A549 (cell line): ENCODE measurements around the gene KDR.

ENCODE experiments used
- CEBPB ChIP-seq, 2 experiments: fragments of >200 bp in 1 of 2; sonication (Bioruptor Twin) in 1 of 2; formaldehyde crosslinking in 1 of 2; IDR thresholded peaks; 2 replicates each; pipeline ENCODE4 v1.6.1; 2012 to 2016
- CHD2 ChIP-seq: fragments of 150-350 bp; IDR thresholded peaks from 2 replicates; pipeline ENCODE4 v1.6.1; 2014; ENCODE audit warnings: low read length; ENCODE audit not compliant: partially characterized antibody
- CTCF ChIP-seq: fragments of >200 bp; sonication (Bioruptor Twin); formaldehyde crosslinking; IDR thresholded peaks from 3 replicates; pipeline ENCODE4 v1.5.1; 2016
- HDAC2 ChIP-seq: fragments of 200-600 bp; sonication (generic); IDR thresholded peaks from 2 replicates; pipeline ENCODE4 v1.6.1; 2016
- JUN ChIP-seq, 2 experiments: fragments of >200 bp; sonication (Bioruptor Twin); formaldehyde crosslinking; IDR thresholded peaks; 2 replicates in 1 of 2; 3 replicates in 1 of 2; pipeline ENCODE4 v1.6.1; 2016 to 2017
- JUNB ChIP-seq: fragments of >200 bp; sonication (Bioruptor Twin); formaldehyde crosslinking; IDR thresholded peaks from 2 replicates; pipeline ENCODE4 v1.6.1; 2016
- MAFK ChIP-seq: fragments of 450-650 bp; IDR thresholded peaks from 2 replicates; pipeline ENCODE4 v1.6.1; 2014; ENCODE audit not compliant: partially characterized antibody
- MAZ ChIP-seq: fragments of 150-350 bp; IDR thresholded peaks from 2 replicates; pipeline ENCODE4 v1.6.1; 2014; ENCODE audit warnings: antibody characterized with exemption, low read depth, low read length, borderline replicate concordance
- MYC ChIP-seq: IDR thresholded peaks from 2 replicates; pipeline ENCODE4 v1.6.1; 2012; ENCODE audit warnings: mild to moderate bottlenecking, inconsistent platforms, low read length, improper control_type of control experiment, borderline replicate concordance
- POLR2A ChIP-seq: IDR thresholded peaks from 2 replicates; pipeline ENCODE4 v1.6.1; 2012; ENCODE audit warnings: mild to moderate bottlenecking, low read length
- POLR2AphosphoS2 ChIP-seq: conservative IDR thresholded peaks from 2 replicates; pipeline ENCODE4 v1.6.1; 2012; ENCODE audit warnings: low read length, improper control_type of control experiment, inconsistent platforms

GRCh38 chr4:55116450-55116849 lies 8.9 kb downstream of the KDR start:
- no peak for TF ChIP-seq POLR2A
- no peak for TF ChIP-seq MAZ
- no peak for TF ChIP-seq CHD2
- no peak for TF ChIP-seq CTCF
- TF ChIP-seq POLR2AphosphoS2, result no peak
- TF ChIP-seq JUNB, result no peak
- no peak for TF ChIP-seq MYC
- TF ChIP-seq CEBPB (IDR thresholded peaks at IDR 0.05), result no peak
- no peak for TF ChIP-seq HDAC2
- TF ChIP-seq MAFK, result no peak
- TF ChIP-seq JUN (IDR thresholded peaks at IDR 0.05), result no peak
